GM19035 (cell line): ENCODE data around the gene NR2C2AP.
"Not testable (repeated sequence)": the region's sequence is repeated elsewhere in the genome, so short reads cannot be mapped to it uniquely, and the experiment has no call there.

Experiments
- ATAC-seq: cut with Tn5 transposase; IDR thresholded peaks from one replicate; pipeline ENCODE4 v1.9.1; 2021; ENCODE audit not compliant: unreplicated experiment

The NR2C2AP gene

DNA sequence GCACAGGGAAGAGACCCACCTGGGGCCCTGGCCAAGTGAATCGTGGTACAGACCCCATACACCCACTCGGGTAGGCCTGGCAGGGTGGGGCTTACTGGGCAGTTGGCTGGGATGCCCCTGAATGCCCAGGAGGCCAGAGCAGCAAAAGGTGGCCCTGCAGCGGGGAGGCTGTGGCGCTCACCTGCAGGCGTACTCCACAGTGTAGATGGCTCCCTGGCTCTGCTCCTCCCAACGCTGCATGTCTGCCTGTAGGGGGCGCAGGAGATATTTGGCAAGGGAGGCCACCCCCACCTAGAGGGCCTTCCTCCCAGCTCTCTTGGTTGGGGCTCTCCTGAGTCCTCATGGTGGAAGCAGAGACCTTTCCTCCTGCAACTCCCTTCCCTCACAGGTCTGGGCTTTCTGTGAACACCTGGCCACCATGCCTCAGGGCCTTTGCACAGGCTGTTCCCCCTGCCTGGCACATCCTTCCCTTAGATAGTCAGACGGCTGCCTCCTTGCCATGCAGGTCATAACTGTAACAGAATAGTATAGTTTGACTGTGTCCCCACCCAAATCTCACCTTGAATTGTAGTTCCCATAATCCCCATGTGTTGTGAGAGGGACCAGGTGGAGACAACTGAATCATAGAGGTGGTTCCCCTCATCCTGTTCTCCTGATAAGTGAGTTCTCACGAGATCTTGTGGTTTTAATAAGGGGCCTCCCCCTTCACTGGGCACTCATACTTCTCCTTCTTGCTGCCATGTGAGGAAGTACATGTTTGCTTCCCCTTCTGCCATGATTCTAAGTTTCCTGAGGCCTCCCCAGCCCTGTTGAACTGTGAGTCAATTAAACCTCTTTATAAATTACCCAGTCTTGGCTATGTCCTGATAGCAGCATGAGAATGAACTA is 17.1 kb downstream of the NR2C2AP start:
- ATAC-seq, result no peak

DNA sequence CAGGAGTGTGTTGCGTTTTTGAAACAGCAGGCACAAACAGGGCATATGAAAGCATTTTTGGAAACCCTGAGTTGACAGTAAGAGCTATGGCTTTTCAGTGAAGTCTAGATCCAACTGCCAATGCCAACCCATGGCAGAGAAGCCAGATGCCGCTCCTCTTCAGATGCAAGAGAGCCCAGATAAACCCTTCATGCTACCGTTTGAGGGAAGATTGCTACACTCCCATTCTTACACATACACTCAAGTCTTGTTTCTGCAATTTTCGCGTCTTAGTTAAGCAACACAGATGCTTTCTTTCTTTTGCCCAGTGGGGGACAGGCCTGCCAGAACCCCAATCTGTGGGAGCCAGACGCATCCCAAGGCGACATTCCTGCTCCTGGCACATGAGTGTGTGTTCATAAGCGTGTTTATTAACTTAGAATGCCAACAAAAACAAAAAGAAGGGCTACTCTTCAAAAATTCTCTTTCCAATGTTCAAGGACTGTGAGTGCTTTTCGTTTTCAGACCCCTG is 21.7 kb downstream of the NR2C2AP start:
- ATAC-seq, result no peak

GRCh38 chr19:19179548-19180441 is 23.4 kb downstream of the NR2C2AP start:
- no peak for ATAC-seq

GRCh38 chr19:19176950-19177349 is 26.3 kb downstream of the NR2C2AP start:
- no peak for ATAC-seq

GRCh38 chr19:19173243-19173642 is 30.0 kb downstream of the NR2C2AP start:
- not testable (repeated sequence) for ATAC-seq

DNA sequence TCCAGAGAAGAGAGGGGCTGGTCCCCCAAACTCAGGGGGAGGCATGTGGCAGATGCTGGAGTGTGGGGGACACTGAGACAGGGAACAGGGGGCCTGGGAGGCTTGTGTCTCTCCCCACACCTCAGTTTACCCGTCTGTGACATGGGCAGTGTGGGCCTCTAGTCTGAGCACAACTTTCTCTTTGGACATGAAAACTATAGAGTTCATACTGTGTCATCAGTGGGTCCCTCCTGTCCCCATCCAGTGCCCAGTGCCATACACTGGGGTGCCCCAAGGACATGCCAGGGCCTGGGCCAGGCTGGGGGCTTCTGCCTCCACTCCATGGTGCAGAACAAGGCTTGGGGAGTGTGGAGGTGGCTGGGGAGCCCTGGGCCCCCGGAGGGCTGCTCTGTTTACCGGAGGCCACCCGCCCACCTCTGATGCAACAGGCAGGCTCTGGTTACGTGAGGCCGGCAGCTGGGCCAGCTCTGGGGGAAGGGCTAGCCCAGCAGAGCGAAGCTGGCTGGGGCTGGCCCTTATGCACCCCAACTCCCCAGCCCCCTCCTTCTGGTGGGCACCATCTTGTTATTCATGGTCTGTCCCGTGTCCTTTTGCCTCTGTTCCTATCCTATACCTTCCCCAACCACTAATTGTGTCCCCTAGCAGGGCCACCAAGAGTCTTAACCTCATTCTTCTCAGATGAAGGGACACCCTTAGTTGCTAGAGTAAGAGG is 31.2 kb downstream of the NR2C2AP start:
- ATAC-seq, result no peak

GRCh38 chr19:19170873-19171672 is 32.1 kb downstream of the NR2C2AP start:
- no peak for ATAC-seq

- peak; percentile 79 for ATAC-seq
Observed at GRCh38 chr19:19170053-19170872, 33.0 kb downstream of the NR2C2AP start, which contains the start of gene MEF2B. Gene MEF2B, minus strand, starts transcription at chr19:19170263. Its CDS starts 19,528 bp downstream, at chr19:19150735.

DNA sequence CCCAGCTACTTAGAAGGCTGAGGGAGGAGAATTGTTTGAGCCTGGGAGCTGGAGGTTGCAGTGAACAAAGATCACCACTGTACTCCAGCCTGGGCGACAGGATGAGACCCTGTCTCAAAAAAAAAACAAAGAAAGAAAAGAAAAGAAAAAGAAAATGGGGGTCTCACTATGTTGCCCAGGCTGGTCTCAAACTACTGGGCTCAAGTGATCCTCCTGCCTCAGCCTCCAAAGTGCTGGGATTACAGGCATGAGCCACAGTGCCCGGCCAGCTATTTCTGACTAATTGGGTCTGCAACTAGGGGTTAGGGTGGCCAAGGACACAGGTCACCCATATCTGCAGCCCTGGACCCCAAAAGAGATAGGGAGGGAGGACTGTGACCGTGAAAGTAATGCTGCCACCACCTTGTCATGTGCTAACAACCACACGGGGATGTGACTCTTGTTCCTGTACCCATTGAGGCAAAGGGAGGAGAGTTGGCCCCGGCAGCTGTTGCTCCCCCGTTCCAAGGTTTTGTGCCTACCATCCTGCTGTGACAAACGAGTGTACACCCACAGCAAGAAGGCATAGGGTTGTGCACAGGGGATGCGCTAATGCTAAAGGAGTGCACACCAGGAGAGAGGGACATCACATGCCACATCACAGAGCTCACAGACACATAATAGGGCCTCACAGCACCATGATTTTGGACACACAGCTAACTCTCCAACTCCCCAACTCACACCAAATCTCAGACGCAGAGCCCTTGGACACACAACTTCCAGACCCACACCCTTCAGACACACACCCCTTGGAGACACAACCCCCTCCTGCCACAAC is 33.8 kb downstream of the NR2C2AP start:
- ATAC-seq, result no peak

GRCh38 chr19:19167612-19168011 is 35.6 kb downstream of the NR2C2AP start:
- no peak for ATAC-seq

GRCh38 chr19:19165396-19165795 is 37.8 kb downstream of the NR2C2AP start:
- ATAC-seq, result no peak

GRCh38 chr19:19162495-19162894 is 40.7 kb downstream of the NR2C2AP start:
- no peak for ATAC-seq

DNA sequence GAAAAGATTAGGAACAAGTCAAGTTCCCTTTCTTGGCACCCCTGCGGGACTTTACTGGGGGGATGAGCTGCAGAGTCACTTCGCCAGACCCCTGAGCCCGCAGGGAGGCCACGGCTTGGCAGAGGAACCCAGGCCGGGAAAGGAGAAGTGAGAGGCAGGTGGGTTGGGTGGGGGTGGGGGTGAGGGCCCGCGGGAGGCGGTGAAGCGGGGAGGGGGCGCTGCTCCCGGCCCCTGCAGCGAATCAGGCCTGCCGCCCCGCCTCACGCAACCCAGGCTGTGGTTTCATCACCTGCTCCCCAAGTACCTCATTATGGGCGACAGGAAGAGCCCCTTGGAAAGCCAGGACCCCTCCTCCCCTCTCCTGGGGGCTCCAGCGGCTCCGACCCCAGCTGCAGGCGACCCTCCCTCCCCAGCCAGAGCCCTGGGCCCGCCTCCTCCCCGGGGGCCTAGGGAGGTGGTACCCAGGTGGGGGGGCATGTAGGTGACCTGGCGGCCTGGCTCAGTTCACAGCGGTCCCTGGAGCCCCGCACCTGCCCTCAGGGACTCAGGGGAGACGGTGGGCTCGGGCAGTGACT is 42.7 kb downstream of the NR2C2AP start:
- no peak for ATAC-seq

- ATAC-seq, result no peak
Observed at GRCh38 chr19:19159534-19159933, 43.7 kb downstream of the NR2C2AP start.

- ATAC-seq, result no peak
Observed at GRCh38 chr19:19157808-19158207, 45.4 kb downstream of the NR2C2AP start.

- peak; percentile 84 for ATAC-seq
Observed at GRCh38 chr19:19155495-19156219, 47.6 kb downstream of the NR2C2AP start.

DNA sequence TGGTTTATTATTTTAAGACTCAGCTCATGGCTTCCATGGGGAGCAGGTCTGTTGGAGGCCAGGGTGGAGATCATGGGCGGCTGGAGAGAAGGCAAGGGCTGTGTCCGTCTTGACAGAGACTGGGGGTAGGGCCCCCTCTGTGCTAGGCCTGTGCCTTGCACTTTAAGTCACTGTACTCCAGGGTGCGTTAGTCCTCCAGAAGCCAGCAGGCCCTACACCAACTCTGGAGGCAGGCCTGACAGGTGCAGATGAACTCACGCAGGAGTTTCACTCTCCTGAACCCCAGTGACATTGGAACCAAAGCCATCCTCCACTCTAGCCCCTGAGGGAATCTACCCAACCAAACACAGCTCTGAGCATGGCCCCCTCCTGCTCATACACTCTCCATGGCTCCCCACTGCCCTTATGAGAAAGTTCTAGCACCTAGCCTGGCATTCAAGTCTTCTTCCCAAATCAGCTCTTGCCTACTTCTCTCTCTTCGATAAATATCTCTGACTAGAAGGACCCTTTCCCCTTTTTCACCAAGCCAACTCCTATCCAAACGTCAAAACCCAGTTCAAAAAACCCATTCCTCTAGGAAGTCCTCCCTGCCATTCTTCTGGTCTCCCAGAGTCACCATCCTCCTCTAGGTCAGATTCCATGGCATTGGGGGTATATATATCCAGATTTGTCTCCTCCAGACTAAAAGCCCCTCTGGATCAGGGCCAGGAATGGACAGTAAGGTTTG is 48.3 kb downstream of the NR2C2AP start:
- no peak for ATAC-seq
